Natural killer cell (primary cell): ENCODE measurements around the gene ERVFRD-1. TPM values are rescaled to one million over a fixed set of nuclear protein-coding genes. Genes with fewer than 3 reads are reported as not detected.

Experiments
- ATAC-seq, 3 donors: fragments of 150-1000 bp in 2 of 3; fragments of 200-7000 bp in 1 of 3; cut with Tn5 transposase; 1 replicate in 1 of 3; 2 replicates in 2 of 3; pipeline ENCODE4 v1.10.0; 2021; ENCODE audit warnings: mild to moderate bottlenecking in 2 of 3, moderate library complexity in 2 of 3
- DNase-seq, 2 donors: peaks; one replicate each; pipeline versions ENCODE4 v3.0.0 to v3.0.0-alpha.2; 2013 to 2021; ENCODE audit warnings: mixed read lengths in 1 of 2
- H3K27ac ChIP-seq: one replicate; pipeline ENCODE4 v1.5.1; 2013; ENCODE audit warnings: mild to moderate bottlenecking, low read length
- H3K27me3 ChIP-seq: one replicate; pipeline ENCODE4 v1.6.1; 2013; ENCODE audit warnings: low read length; ENCODE audit not compliant: control insufficient read depth, insufficient read depth
- H3K36me3 ChIP-seq: one replicate; pipeline ENCODE4 v1.6.1; 2013; ENCODE audit warnings: low read length; ENCODE audit not compliant: control insufficient read depth, insufficient read depth
- H3K4me1 ChIP-seq: one replicate; pipeline ENCODE4 v1.6.1; 2013; ENCODE audit warnings: low read length; ENCODE audit not compliant: control insufficient read depth, insufficient read depth
- H3K4me3 ChIP-seq: one replicate; pipeline ENCODE4 v1.5.1; 2013; ENCODE audit warnings: low read length
- H3K9me3 ChIP-seq: one replicate; pipeline ENCODE4 v1.6.1; 2013; ENCODE audit warnings: low read length; ENCODE audit not compliant: control insufficient read depth, insufficient read depth
- H3K27ac Mint-ChIP-seq, 2 donors: one replicate each; pipeline ENCODE4 v1.8.0; 2022; ENCODE audit warnings: mild to moderate bottlenecking in 2 of 2, mixed read lengths in 2 of 2, moderate library complexity in 1 of 2
- H3K27me3 Mint-ChIP-seq, 2 donors: one replicate each; pipeline ENCODE4 v1.8.0; 2022; ENCODE audit warnings: low read depth in 2 of 2, mixed read lengths in 2 of 2
- H3K36me3 Mint-ChIP-seq: one replicate; pipeline ENCODE4 v1.8.0; 2022; ENCODE audit warnings: mixed read lengths
- H3K4me1 Mint-ChIP-seq, 2 donors: one replicate each; pipeline ENCODE4 v1.8.0; 2022; ENCODE audit warnings: mixed read lengths in 2 of 2
- H3K4me3 Mint-ChIP-seq: one replicate; pipeline ENCODE4 v1.8.0; 2022; ENCODE audit warnings: mild to moderate bottlenecking, moderate library complexity, mixed read lengths
- H3K9me3 Mint-ChIP-seq, 2 donors: one replicate each; pipeline ENCODE4 v1.8.0; 2022; ENCODE audit warnings: mixed read lengths in 2 of 2
- CTCF ChIP-seq: fragments of 200-600 bp; IDR thresholded peaks from one replicate; pipeline ENCODE4 v1.8.0; 2022; ENCODE audit warnings: antibody characterized with exemption
- WGBS: methylation state at CpG from one replicate; pipeline ENCODE4 v1.1.7; 2013; ENCODE audit warnings: missing lambda C conversion rate; ENCODE audit not compliant: insufficient coverage; 5-methylcytosine and 5-hydroxymethylcytosine counted together
- intact Hi-C: fragments of 100-400 bp; cut with micrococcal nuclease; formaldehyde crosslinking; loops from one replicate; pipeline ENCODE4 v1.14.2; 2022
- total RNA-seq, 4 donors: library from RNA; stranded (reverse); fragments of 120-200 nt in 1 of 4; gene quantifications; one replicate each; pipeline versions ENCODE4 v1.2.3 to v1.2.4, GENCODE V29; 2013 to 2022

The ERVFRD-1 gene
- total RNA-seq, 3 donors from 2014 or later (not counting 1 experiment from before 2014, with no cell fraction given), result not detected

GRCh38 chr6:11064836-11065235 lies 46.7 kb downstream of the ERVFRD-1 start:
- Mint-ChIP-seq H3K27me3 (peaks cover 4 to 20% of the 10 kb centered on the region in 2 donors), H3K4me1 (no peaks in the 10 kb centered on the region), H3K9me3 (no peaks in the 10 kb centered on the region), H3K27ac (no peak overlapping the region), H3K36me3 (no peaks in the 10 kb centered on the region), H3K4me3 (no peak overlapping the region)
- Histone ChIP-seq H3K27me3 (peaks cover 2% of the 10 kb centered on the region), H3K4me3 (no peak overlapping the region), H3K9me3 (no peaks in the 10 kb centered on the region), H3K4me1 (no peaks in the 10 kb centered on the region), H3K27ac (no peak overlapping the region), H3K36me3 (no peaks in the 10 kb centered on the region)
- TF ChIP-seq CTCF, result no peak
- no peak for ATAC-seq
- 78% methylated on average over 3 of the region's 3 CpGs for WGBS
- intact Hi-C loops, result no loop called here
- DNase-seq, result no peak

- Histone ChIP-seq H3K4me3 (no peak overlapping the region), H3K27ac (no peak overlapping the region), H3K36me3 (no peaks in the 10 kb centered on the region), H3K9me3 (no peaks in the 10 kb centered on the region), H3K27me3 (peaks cover 2% of the 10 kb centered on the region), H3K4me1 (no peaks in the 10 kb centered on the region)
- Mint-ChIP-seq H3K27ac (no peak overlapping the region), H3K4me1 (no peaks in the 10 kb centered on the region), H3K36me3 (no peaks in the 10 kb centered on the region), H3K27me3 (peaks cover 4 to 17% of the 10 kb centered on the region in 2 donors), H3K9me3 (no peaks in the 10 kb centered on the region), H3K4me3 (no peak overlapping the region)
- TF ChIP-seq CTCF, result no peak
- DNase-seq, result no peak
- WGBS, result no CpG with 5 or more reads among the region's 2 CpGs
- ATAC-seq, result no peak
- intact Hi-C loops, result no loop called here
These were observed 48.8 kb downstream of the ERVFRD-1 start for GRCh38 chr6:11062715-11063114.

GRCh38 chr6:11062083-11062482 lies 49.4 kb downstream of the ERVFRD-1 start:
- H3K27ac Mint-ChIP-seq, result no peak overlapping the region
- no peaks in the 10 kb centered on the region for H3K9me3 ChIP-seq
- no peak for ATAC-seq

More at GRCh38 chr6:11062083-11062482, 49.4 kb downstream of the ERVFRD-1 start:
- no peaks in the 10 kb centered on the region for H3K4me1 ChIP-seq
- no peak for DNase-seq
- no peak overlapping the region for H3K27ac ChIP-seq
- H3K9me3 Mint-ChIP-seq, result no peaks in the 10 kb centered on the region
- TF ChIP-seq CTCF, result no peak
- H3K4me3 Mint-ChIP-seq, result no peak overlapping the region
- no peaks in the 10 kb centered on the region for H3K36me3 Mint-ChIP-seq
- intact Hi-C loops, result no loop called here
- WGBS, result 100% methylated on average over 1 of the region's 4 CpGs
- H3K27me3 ChIP-seq, result peaks cover 2% of the 10 kb centered on the region
- no peak overlapping the region for H3K4me3 ChIP-seq
- H3K4me1 Mint-ChIP-seq, result no peaks in the 10 kb centered on the region
- peaks cover 4 to 17% of the 10 kb centered on the region in 2 donors for H3K27me3 Mint-ChIP-seq
- H3K36me3 ChIP-seq, result no peaks in the 10 kb centered on the region
